Right ventricle myocardium inferior (tissue), 1 donor: ENCODE data around the gene PPP2R5C. TPM values are rescaled to one million over a fixed set of nuclear protein-coding genes. Genes with fewer than 3 reads are reported as not detected.

Experiments used
- ATAC-seq: fragments of 200-7000 bp; cut with Tn5 transposase; one replicate; pipeline ENCODE4 v1.9.1; 2020; ENCODE audit warnings: mild to moderate bottlenecking, moderate library complexity
- DNase-seq: peaks from one replicate; pipeline ENCODE4 v3.0.0; 2021; ENCODE audit errors: missing footprints
- intact Hi-C: fragments of 100-400 bp; cut with DNase I; formaldehyde crosslinking; loops from one replicate; pipeline ENCODE4 v1.11.0; 2022
- total RNA-seq: library from RNA; stranded (reverse); fragmentation: NEBNext Ultra II Directional; extraction: Animal tissue kit (Norgen Biotek cat#: 25700); gene quantifications from one replicate; pipeline ENCODE4 v1.2.1, GENCODE V29; 2021
- donor health status: DM: no; HTN: yes; CAD: no; lungs with severe emphysema.

Gene PPP2R5C
- total RNA-seq, 1 donor from 2014 or later = 199 TPM

- DNase-seq (no peak), ATAC-seq (no peak)
- intact Hi-C loops = no loop called here
Measured at GRCh38 chr14:101845896-101846295, 84.4 kb downstream of the PPP2R5C start.

- peak; percentile 89 for ATAC-seq
- intact Hi-C loops = no loop called here
- DNase-seq = peak; percentile 77
Measured at GRCh38 chr14:101849125-101849524, 87.6 kb downstream of the PPP2R5C start.

GRCh38 chr14:101849640-101850039 is 88.1 kb downstream of the PPP2R5C start:
- intact Hi-C loops = loop anchor here (5.0 kb wide), 1 partner anchor 37 kb away; no protein-coding TSS in a partner anchor
- ATAC-seq (peak; percentile 74), DNase-seq (no peak)

- DNase-seq (no peak), ATAC-seq (no peak)
- intact Hi-C loops = loop anchor here (5.0 kb wide), 1 partner anchor 39 kb away; no protein-coding TSS in a partner anchor
Measured at GRCh38 chr14:101851183-101851582, 89.7 kb downstream of the PPP2R5C start.

GRCh38 chr14:101851736-101852405 is 90.4 kb downstream of the PPP2R5C start:
- DNase-seq = no peak
- no peak for ATAC-seq
- intact Hi-C loops = loop anchor here (5.0 kb wide), 1 partner anchor 40 kb away; no protein-coding TSS in a partner anchor

GRCh38 chr14:101852785-101853184 is 91.3 kb downstream of the PPP2R5C start:
- ATAC-seq = no peak
- DNase-seq = no peak
- intact Hi-C loops = loop anchor here (5.0 kb wide), 1 partner anchor 40 kb away; no protein-coding TSS in a partner anchor

- intact Hi-C loops = loop anchor here (5.0 kb wide), 1 partner anchor 41 kb away; no protein-coding TSS in a partner anchor
- DNase-seq (no peak), ATAC-seq (no peak)
Measured at GRCh38 chr14:101853455-101854018, 92.0 kb downstream of the PPP2R5C start.

GRCh38 chr14:101854366-101854765 is 92.9 kb downstream of the PPP2R5C start:
- intact Hi-C loops = loop anchor here (5.0 kb wide), 1 partner anchor 42 kb away; no protein-coding TSS in a partner anchor
- ATAC-seq = no peak

GRCh38 chr14:101855958-101856357 is 94.4 kb downstream of the PPP2R5C start:
- intact Hi-C loops = no loop called here
- DNase-seq (no peak), ATAC-seq (no peak)

More at GRCh38 chr14:101854366-101854765, 92.9 kb downstream of the PPP2R5C start:
- peak; percentile 75 for DNase-seq

- ATAC-seq = no peak
- intact Hi-C loops = no loop called here
- DNase-seq = no peak
Measured at GRCh38 chr14:101856536-101856935, 95.0 kb downstream of the PPP2R5C start.

- intact Hi-C loops = no loop called here
- DNase-seq (no peak), ATAC-seq (no peak)
Measured at GRCh38 chr14:101857226-101857625, 95.7 kb downstream of the PPP2R5C start.

- ATAC-seq (peak; percentile 82), DNase-seq (no peak)
- intact Hi-C loops = no loop called here
Measured at GRCh38 chr14:101858791-101859537, 97.5 kb downstream of the PPP2R5C start.

- no peak for DNase-seq
- ATAC-seq = no peak
- intact Hi-C loops = no loop called here
Measured at GRCh38 chr14:101859538-101859902, 98.0 kb downstream of the PPP2R5C start.

- no peak for ATAC-seq
- intact Hi-C loops = no loop called here
- no peak for DNase-seq
Measured at GRCh38 chr14:101859958-101860357, 98.4 kb downstream of the PPP2R5C start.

- intact Hi-C loops = no loop called here
- DNase-seq (no peak), ATAC-seq (no peak)
Measured at GRCh38 chr14:101861464-101861863, 100.0 kb downstream of the PPP2R5C start.

GRCh38 chr14:101862177-101862576 is 100.7 kb downstream of the PPP2R5C start:
- intact Hi-C loops = no loop called here
- no peak for DNase-seq
- ATAC-seq = no peak

GRCh38 chr14:101862711-101863110 is 101.2 kb downstream of the PPP2R5C start:
- DNase-seq (no peak), ATAC-seq (no peak)
- intact Hi-C loops = no loop called here

GRCh38 chr14:101865288-101865687 is 103.8 kb downstream of the PPP2R5C start:
- no peak for ATAC-seq

GRCh38 chr14:101867854-101868253 is 106.3 kb downstream of the PPP2R5C start:
- DNase-seq = no peak
- intact Hi-C loops = no loop called here
- ATAC-seq = peak; percentile 70

More at GRCh38 chr14:101865288-101865687, 103.8 kb downstream of the PPP2R5C start:
- intact Hi-C loops = no loop called here
- DNase-seq = no peak

- intact Hi-C loops = no loop called here
- DNase-seq (no peak), ATAC-seq (no peak)
Measured at GRCh38 chr14:101869217-101869616, 107.7 kb downstream of the PPP2R5C start.
